CD4-positive, alpha-beta T cell treated with Interferon gamma for 1 hour (primary cell): ENCODE results near the gene C11orf68.

Source experiments
- DNase-seq: peaks from one replicate; pipeline ENCODE4 v3.0.0-alpha.2; 2020

Gene C11orf68

DNA sequence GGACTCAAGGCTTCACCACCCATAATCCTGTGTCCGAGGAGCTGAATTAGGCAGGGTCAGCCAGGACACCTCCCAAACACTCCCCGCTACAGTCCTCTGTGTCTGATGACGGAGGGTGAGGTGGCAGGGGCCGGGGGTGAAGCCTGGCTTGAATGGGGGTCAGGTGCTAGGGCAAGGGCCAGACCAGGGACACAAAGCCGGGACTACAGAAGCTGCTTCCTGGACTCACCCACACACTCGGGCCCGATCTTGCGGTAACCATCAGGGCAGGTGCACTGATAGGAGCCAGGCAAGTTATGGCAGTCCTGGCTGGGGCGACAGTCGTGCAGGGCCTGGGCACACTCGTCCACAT lies 48.6 kb downstream of the C11orf68 start:
- DNase-seq: no peak

DNA sequence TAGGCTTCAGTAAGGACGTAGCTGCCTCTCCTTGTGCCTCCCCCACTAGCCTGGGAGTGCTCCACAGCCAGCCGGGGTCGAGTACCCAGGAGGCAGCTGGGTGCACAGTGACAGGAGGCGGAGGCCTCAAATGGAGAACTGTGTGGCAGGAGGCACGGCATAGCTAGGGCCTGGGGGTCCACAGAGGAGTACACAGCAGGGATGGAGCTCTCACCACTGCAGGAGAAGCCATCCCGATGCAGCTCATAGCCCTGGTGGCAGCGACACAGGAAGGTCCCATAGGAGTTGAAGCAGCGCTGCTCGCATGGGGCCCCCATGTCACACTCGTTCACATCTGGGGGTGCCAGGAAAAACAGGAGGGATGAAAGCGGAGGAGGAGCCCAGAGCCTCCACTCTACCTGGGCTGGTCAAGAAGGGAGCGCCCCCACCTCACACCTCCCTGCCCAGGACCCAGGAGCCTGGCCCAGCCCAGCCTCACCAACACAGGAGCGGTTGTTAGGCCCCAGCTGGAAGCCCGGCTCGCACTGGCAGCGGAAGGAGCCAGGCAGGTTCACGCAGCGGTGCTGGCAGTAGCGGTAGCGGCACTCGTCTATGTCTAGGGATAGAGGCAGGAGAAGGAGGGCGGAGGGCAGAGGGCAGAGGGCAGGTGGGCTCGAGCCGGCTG lies 49.1 kb downstream of the C11orf68 start:
- DNase-seq: no peak

DNA sequence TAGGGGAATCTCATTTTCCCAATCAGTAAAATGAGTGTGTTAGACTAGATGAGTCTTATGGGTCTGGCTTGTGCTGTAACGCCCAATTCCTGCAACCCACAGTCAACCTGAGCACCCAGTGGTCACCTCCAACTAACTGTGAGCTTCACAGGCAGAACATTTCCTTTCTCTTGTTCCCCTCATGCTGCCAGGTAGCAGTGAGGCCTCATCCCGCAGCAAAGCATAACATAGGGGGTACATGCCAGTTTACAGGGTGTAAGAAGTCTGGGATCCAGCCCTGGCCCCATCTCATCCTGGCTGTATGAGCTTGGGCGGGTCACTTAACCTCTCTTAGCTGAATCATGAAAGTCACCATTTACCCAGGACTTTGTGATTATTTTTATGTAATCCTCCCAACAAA lies 50.0 kb downstream of the C11orf68 start:
- no peak for DNase-seq

GRCh38 chr11:65868076-65868667 lies 50.7 kb downstream of the C11orf68 start:
- no peak for DNase-seq

DNA sequence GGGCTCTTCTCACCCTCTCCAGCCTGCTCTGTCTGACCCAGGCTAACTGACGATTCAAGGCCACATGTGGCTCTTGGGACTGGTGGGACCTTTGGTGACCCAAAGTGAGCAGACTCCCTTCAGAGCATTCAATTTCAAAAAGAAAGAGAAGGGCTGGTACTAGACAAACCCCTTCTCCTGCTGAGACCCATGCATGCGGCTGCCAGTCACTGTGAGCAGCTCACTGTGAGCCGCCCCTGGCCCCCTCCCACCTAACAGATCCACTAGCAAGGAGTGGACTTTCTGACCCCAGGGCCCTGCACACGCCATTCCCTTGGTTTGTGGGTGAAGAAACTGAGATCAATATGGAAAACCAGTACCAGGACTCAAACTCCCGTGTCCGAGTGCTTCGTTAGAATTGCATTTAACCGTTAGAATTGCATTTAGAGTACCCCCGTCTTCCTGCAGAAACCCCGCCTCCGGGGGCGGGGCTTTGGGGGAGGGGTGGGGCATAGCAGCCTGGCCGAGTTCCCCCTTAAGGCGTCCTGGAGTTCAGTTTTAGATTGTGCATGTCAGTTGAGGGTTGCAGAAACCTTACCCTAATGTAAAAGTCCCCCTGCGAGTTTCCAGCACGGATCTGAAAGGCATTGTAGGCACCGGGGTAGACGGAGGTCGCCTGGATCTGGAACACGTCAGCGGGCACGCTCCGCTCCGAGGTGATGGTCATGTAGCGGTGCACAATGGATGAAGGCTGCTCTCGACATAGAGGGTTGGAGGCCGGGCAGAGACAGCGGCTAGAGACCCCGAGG lies 51.4 kb downstream of the C11orf68 start:
- no peak for DNase-seq
